NCI-H2171 treated with DMSO at 0.1 percent for 48 hours (cell line): ENCODE data around the gene OR2AK2.

Experiments used
- DNase-seq: peaks from one replicate; lab custom pipeline; 2025; lab: John Stamatoyannopoulos, UW

OR2AK2 gene

GRCh38 chr1:247964933-247965332, at the start of gene OR2AK2:
Gene OR2AK2, plus strand, starts transcription at chr1:247965233. Its CDS starts 144 bp downstream, at chr1:247965377.
- DNase-seq, result no peak

GRCh38 chr1:247919952-247920351, 45.1 kb upstream of the OR2AK2 start, which contains the start of gene OR2T8:
Gene OR2T8, plus strand, starts transcription at chr1:247920252. Its CDS starts 766 bp downstream, at chr1:247921018.
- DNase-seq, result no peak

DNA sequence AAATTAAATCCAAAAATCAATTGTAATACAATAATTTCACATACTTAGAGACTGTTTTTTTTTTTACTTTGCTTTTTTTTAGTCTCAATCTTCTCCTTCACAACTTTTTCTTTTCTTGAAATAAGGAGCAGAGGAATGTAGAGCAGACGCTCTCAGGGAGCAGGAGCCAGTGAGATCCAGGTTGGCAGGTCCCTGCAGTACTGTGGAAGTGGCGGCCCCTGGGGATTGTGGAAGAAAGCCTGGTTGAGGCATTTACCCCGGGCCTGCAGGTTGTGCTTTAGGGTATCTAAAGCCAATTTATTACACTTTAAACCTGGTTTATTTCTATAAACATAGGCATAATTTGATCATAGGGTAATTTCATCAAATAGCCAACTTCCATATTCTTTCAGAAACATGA, 41.1 kb upstream of the OR2AK2 start:
- DNase-seq, result no peak

DNA sequence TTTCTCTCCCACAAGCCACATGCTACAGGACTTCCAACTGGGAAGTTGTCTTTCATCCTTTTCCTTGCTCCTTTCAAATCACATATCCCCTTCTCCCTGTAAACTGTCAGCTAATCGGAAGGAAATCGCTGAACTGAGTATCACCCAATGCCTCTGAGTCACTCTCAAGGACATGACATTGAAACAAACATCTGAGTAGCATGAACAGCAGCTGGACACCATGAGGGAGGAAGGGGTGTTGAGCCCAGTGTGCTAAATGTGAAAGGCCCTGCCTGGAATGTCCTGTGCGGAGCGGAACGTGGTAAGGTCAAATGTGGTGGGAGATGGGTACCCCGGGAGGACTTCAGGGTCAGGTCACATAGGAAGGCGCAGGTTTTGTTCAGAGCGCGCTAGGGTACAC, 40.2 kb upstream of the OR2AK2 start, which contains the start of gene OR2AJ1:
Gene OR2AJ1 (plus strand): TSS at position 22 of the 400 bp plus-strand sequence. CDS start 8,880 bp downstream, outside the sequence.
- no peak for DNase-seq

GRCh38 chr1:247933989-247934388, 31.0 kb upstream of the OR2AK2 start:
- DNase-seq, result no peak

- no peak for DNase-seq
Measured at GRCh38 chr1:247935781-247936180, 29.3 kb upstream of the OR2AK2 start.

DNA sequence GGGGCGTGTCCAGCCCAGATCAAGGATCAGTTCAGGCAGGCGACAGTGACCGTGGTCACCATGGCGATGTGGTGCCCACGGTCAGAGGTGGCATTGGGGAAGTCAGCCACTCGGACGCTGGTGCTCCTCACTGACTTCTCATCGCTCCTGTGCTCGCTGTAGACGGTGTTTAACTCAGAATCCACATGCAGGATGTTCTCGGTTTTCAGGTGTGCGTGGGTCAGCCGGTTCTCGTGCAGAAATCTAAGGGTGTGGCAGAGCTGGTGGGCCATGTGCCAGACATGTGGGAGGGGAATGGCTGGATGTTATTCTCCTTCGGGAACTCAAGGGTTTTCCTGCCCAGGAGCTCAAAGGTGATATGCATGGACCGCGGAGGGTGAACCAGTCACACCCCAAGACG, 28.6 kb upstream of the OR2AK2 start:
- DNase-seq, result no peak

DNA sequence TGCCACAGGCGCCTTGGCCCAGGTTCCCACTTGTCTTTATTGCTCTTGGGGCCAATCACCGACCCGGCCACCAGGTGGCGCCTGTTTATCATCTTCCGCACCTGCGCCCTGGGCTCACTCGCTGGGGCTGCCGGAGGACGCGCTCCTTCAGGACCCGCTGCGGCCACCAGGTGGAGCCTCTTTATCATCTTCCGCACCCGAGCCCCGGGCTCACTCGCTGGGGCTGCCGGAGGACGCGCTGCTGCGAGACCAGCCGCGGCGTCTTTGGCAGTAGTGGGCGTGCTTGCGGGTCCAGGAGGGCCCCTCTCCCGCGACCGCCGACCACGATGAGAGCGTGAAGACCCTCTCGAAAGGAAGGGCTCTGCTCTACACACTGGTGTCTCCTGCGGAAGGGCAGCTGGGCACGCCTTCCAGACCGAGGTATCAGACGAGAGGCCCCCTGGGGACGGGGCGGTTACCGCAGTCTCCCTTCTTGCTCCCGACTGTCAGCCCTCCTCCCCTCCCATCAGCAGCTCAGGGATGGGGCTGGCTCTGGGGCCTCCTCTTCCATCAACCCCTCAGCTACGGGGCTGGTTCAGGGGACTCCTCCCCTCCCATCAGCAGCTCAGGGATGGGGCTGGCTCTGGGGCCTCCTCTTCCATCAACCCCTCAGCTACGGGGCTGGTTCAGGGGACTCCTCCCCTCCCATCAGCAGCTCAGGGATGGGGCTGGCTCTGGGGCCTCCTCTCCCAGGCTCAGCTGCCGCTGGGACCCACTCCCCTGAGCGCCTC, 27.9 kb upstream of the OR2AK2 start:
- peak; percentile 92 for DNase-seq

DNA sequence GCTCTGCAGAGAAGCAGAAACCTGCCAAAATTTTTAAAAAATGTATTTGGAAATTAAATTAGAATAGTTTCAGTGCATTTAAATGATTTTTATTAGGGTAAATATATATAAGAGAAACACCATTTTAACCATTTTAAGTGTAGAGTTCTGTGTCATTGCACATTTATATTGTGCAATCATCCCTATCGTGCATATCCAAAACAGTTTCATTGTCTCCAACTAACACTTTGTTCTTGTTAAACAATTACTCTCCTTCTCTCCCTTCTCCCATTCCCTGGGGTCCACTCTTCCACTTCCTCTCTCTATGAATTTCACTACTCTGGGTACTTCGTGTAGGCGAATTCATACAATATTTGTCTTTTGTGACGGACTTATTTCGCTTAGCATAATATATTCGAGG, 22.4 kb upstream of the OR2AK2 start:
- no peak for DNase-seq

DNA sequence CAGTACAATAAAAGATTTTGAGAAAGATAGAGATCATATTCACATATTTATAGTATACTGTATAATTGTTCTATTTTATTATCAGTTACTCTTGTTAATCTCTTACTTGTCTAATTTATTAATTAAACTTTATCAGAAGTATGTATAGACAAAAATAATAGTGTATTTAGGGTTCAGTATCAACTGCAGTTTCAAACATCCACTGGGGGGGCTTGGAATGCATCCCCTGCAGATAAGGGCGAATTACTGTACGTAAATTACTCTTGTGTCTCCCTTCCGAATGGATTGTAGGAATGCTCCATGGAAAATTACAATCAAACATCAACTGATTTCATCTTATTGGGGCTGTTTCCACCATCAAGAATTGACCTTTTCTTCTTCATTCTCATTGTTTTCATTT, 16.5 kb upstream of the OR2AK2 start, which contains the start of gene OR2L8:
Gene OR2L8 (plus strand): TSS at position 301 of the 400 bp plus-strand sequence. CDS start 0 bp downstream, at position 301.
- no peak for DNase-seq

GRCh38 chr1:247953408-247953807, 11.6 kb upstream of the OR2AK2 start:
- DNase-seq, result no peak

- no peak for DNase-seq
Measured at GRCh38 chr1:247961791-247962190, 3.2 kb upstream of the OR2AK2 start.

DNA sequence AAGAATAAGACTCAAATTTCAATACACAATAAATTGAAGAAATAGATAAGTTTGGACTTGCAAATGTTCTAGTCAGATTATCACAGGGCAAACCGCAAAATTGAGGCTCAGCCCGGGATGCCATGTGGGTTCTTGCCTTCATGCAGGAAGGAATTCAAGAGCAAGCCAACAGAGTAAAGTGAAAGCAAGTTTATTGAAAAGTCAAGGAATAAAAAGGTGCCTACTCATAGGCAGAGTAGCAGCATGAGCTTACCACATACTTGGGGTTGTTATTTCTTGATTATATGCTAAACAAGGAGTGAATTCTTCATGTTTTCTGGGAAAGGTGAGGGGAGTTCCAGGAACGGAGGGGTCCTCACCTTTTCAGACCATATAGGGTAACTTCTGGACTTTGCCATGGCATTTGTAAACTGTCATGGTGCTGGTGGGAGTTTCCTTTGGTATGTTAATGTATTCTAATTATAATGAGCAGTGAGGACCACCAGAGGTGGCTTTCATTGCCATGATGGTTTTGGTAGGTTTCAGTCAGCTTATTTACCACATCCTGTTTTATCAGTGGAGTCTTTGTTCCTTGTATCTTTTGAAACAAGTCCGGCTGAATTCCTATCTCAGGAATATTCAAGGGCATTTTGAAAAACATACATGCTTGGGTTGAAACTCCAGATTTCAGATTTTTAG, 2.0 kb upstream of the OR2AK2 start:
- no peak for DNase-seq

DNA sequence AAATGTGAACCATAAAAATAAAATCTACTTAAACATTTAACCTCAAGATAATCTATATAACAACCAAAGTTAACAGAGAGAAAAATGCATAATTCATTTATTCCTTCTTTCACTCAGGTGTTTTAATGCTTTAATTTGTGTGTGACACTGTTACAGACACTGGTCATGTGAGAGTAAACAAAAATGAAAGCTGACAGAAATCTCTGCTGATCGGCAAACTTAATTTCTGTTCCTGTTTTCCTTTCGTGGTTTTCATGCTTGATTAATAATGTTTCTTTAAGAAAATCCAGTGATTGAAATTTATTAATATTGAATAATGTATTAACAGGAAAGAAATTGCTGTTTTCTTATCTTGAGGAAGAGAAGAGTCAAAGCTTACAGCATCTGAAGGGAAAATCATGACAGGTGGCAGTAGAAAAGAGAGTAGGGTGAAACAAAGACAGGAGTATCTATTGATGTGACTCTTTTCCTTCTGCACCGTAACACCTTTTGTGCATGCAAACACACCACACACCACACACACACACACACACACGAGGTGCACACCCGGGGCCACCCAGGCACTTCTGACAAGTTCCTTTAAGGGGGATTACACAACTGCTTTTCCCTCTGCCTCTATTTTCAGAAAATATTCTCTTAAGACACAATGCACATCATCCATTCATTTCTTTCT, 1.6 kb downstream of the OR2AK2 start:
- no peak for DNase-seq

GRCh38 chr1:247992986-247993385, 28.0 kb downstream of the OR2AK2 start:
- DNase-seq, result no peak

DNA sequence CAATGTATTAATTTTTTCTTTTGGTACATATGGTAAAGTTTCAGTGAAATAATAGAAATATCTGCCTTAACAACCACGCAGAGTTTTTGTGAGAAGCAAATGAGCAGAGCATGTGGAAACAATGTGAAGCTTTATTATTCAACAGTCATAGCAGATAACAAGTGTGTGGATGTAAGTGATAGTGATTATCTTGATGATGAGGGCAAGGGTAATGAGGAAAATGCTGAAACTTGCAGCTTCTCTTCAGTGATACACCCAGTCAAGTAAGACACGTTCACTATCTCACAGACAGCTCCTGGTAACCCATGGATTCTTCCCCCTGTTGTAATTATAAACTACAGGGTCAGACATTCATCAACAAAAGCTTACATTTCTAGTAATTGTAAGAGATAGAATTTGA, 33.8 kb downstream of the OR2AK2 start:
- DNase-seq, result no peak

- DNase-seq, result no peak
Measured at GRCh38 chr1:248000169-248000568, 35.1 kb downstream of the OR2AK2 start.

DNA sequence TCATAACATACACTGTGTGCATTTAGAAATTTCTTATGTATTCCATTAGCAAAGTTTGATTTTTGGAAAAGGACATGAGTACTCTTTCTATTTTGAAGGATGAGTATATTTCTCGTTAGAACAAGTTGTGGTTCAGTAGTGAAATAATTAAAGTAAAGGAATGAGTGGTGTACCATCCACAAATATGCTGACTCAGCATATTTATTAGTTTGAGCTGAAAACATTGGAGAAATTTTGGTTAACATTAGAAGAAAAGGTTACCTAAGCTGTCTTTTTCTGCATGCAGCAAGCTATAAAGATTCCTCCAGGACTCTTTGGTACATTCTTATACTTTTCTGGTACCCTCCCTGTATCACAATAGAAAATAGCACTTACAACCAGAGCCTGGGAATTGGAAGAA, 42.7 kb downstream of the OR2AK2 start:
- no peak for DNase-seq

DNA sequence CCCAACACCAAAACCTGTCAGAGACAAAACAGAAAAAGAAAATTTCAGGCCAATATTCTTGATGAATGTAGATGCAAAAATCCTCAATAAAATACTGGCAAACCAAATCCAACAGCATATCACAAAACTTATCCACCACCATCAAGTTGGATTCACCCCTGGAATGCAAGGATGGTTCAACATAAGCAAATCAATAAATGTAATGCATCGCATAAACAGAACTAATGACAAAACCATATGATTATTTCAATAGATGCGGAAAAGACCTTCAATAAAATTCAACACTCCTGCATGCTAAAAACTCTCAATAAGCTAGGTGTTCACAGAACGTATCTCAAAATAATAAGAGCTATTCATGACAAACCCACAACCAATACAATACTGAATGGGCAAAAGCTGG, 44.6 kb downstream of the OR2AK2 start:
- no peak for DNase-seq

GRCh38 chr1:248013229-248013710, 48.2 kb downstream of the OR2AK2 start, which contains the start of gene OR2L5:
Gene OR2L5, plus strand, starts transcription at chr1:248013660. Its CDS starts 8,288 bp downstream, at chr1:248021948.
- DNase-seq, result no peak

GRCh38 chr1:248015803-248016202, 50.8 kb downstream of the OR2AK2 start:
- no peak for DNase-seq
